ENCODE results near the gene CCDC15.
"Not testable (repeated sequence)": the region's sequence is repeated elsewhere in the genome, so short reads cannot be mapped to it uniquely, and the experiment has no call there.

The CCDC15 gene

GRCh38 chr11:124942466-124943253 lies 11.3 kb upstream of the CCDC15 start:
- no peak for DNase-seq

- DNase-seq: no peak
Observed at GRCh38 chr11:124943254-124943616, 10.8 kb upstream of the CCDC15 start.

GRCh38 chr11:124943741-124944140 lies 10.3 kb upstream of the CCDC15 start:
- DNase-seq: no peak

- no peak for DNase-seq
Observed at GRCh38 chr11:124944565-124944964, 9.4 kb upstream of the CCDC15 start.

GRCh38 chr11:124945826-124946225 lies 8.2 kb upstream of the CCDC15 start:
- no peak for DNase-seq

- DNase-seq: no peak
Observed at GRCh38 chr11:124946735-124947141, 7.3 kb upstream of the CCDC15 start.

- no peak for DNase-seq
Observed at GRCh38 chr11:124950601-124951330, 3.2 kb upstream of the CCDC15 start.

- DNase-seq: no peak
Observed at GRCh38 chr11:124951341-124951740, 2.7 kb upstream of the CCDC15 start.

- no peak for DNase-seq
Observed at GRCh38 chr11:124954590-124954955, 571 bp downstream of the CCDC15 start.

DNA sequence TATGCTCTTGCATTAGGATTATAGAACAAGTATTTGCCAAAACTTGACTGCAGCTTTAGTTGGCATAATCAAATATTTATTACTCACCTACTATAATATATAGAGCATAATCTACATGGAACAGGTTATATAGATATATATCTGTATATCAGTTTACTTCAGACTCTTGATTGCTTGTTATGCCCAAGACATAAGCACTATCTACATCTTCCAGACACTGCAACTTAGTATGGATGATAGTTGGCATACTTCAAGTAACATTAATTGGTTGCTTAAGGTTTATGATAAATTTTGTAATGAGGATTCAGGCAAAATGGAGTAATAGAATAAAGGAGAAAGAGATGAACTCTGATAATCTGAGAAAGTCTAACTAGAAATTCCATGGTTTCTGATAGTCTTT lies 1.0 kb downstream of the CCDC15 start:
- no peak for DNase-seq

- no peak for DNase-seq
Observed at GRCh38 chr11:124961972-124962609, 8.1 kb downstream of the CCDC15 start.

GRCh38 chr11:124968197-124968596 lies 14.2 kb downstream of the CCDC15 start:
- DNase-seq: not testable (repeated sequence)

- no peak for DNase-seq
Observed at GRCh38 chr11:124970925-124971324, 16.9 kb downstream of the CCDC15 start.

DNA sequence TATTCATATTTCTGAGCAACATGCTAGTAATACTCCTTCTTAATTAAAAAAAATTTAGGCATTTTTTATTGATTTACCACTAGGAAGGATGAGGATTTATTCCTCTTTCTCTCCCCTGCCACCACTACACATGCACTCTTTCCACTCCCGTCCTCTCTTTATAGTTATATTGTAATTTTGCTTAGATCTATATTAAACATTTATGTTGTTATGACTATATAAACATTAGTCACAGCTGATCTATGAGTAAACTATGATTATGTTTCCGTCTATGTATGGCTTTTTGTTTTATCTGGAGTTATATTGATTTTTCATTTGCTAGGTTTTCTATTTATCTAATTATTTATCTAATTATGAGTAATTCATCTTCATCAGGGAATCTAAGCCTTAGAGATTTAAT lies 17.8 kb downstream of the CCDC15 start:
- no peak for DNase-seq

- DNase-seq: no peak
Observed at GRCh38 chr11:124976531-124976930, 22.5 kb downstream of the CCDC15 start.

DNA sequence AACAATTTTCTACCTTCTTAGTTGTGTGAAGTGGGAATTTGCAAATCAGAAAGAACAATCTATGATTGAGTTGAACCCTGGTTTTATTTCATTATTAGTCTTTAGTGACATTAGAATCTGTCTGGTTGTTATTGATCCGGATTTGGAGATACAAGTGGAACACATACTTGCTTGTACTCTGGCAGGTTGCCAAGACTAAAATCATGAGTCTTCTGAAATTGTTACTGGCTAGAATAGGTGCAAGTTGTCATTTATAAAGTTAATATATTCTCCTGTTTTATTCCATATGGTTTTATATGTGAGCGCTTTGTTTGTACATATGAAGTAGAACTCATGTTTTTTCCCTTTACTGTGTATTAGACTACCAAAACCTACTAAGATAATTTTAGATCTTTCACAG lies 23.0 kb downstream of the CCDC15 start:
- DNase-seq: no peak

DNA sequence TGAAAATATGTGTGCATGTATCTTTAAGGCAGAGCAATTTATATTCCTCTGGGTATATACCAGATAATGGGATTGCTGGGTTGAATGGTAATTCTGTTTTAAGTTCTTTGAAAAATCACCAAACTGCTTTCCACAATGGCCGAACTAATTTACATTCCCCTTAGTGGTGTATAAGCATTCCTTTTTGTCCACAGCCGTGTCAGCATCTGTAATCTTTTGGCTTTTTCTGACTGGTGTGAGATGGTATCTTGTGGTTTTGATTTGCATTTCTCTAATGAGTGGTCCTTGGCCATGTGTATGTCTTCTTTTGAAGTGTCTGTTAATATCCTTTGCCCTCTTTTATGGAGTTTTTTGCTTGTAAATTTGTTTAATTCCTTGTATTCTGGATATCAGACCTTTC lies 24.3 kb downstream of the CCDC15 start:
- DNase-seq: no peak

GRCh38 chr11:124982043-124982442 lies 28.0 kb downstream of the CCDC15 start:
- no peak for DNase-seq

DNA sequence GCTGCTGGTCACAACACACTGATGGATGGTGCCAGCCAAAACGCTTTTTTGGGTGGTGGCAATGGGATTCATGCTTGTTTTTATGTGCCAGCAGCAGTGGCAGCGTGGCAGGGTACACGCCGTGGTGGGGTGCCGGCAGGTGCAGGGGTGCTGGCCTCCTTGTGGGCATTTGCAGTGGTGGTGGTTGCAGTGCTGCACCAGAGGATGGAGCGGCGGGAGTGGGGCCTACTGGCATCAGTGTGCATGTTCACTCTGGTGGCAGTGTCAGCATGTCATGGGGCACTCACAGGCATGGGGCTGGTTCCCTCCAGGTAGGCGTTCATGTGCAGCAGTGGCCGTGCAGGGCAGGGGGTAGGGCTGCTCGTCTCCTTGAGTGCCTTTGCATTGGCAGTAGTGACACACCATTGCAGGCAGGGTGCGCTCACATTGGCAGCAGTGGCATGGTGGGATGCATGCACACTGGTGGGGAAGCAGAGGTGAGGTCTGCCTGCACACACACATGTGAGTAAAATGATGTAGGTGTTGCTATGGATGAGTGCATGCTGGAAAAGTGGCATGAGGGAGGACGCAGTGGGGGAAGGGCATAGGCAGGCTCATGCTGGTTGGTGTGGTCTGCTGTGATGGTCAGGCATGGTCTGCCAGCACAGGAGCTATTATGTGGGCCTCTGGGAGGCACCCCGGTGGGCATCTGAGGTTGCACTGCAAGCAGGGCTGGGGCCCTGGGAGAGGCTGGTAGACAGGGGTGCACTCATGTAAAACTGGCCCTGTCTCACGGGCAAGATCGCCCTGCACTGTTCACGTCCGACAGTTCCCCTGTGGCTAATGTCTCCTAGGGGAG lies 29.9 kb downstream of the CCDC15 start:
- DNase-seq: no peak

DNA sequence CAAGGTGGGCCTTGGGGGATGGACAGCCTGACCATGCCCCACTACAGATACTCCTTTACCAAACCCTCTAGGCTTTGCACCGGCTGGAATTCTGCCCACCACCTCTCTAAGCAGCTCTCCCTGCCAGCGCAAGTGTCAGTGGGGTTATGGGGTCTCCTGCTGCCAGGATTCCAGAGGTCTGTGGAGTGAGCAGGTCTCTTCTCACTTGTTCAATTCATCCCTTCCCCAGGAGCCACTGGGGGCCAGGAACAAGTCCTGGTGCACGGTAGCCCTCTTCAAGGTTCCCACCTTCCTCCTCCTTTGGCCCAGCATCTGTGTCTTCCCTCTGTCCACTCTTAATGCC lies 30.5 kb downstream of the CCDC15 start:
- no peak for DNase-seq

DNA sequence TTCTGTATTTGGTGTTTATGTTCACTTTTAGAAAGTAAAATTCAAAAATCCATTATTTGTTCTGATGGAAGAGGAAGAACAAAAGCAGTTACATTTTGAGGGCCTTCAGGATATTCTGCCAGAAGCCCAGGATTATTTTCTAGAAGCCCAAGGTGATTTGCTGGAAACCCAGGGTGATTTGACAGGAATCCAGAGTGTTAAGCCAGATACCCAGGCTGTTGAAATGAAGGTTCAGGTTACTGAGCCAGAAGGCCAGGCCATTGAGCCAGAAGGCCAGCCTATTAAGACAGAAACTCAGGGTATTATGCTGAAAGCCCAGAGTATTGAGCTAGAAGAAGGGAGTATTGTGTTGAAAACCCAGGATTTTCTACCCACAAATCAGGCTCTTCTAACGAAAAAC lies 33.1 kb downstream of the CCDC15 start:
- no peak for DNase-seq

GRCh38 chr11:124988063-124988462 lies 34.1 kb downstream of the CCDC15 start:
- no peak for DNase-seq

DNA sequence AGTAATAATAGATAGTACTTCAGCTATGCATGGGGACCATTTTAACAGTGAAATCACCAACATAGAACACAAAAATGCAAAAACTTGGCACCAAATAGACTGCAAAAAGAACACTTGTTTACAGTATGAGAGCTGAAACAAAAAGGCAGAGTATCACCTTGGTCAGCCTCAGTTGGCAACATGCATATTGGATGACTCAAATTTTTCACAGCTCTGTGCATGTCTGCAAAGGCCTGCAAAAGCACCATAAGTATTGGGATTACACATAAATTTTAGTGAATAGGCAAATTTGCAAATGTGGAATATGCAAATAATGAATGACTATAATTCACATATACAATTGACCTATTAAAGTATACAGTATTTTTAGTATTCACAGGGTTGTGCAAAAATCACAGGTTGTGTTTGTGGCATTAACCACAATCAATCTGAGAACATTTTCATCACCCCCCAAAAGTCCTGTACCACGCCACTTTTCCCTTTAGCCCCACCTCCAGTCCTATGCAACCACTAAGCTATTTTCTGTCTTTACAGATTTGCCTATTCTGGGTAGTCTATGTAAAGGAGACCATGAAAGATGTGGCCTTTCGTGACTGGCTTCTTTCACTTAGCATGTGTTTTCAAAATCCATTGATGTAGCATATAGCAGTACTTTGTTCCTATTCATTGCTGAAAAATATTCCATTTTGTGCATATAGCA lies 47.2 kb downstream of the CCDC15 start:
- DNase-seq: no peak

All from T-helper 9 cell (primary cell).